ENCODE measurements around the gene ST6GALNAC6. TPM values are rescaled to one million over a fixed set of nuclear protein-coding genes. Genes with fewer than 3 reads are reported as not detected.
A peak's percentile ranks its signal among the peaks of the same experiment; 100 is the strongest.

The ST6GALNAC6 gene
- total RNA-seq, 1 donor from 2014 or later, result 82.0 TPM

DNA sequence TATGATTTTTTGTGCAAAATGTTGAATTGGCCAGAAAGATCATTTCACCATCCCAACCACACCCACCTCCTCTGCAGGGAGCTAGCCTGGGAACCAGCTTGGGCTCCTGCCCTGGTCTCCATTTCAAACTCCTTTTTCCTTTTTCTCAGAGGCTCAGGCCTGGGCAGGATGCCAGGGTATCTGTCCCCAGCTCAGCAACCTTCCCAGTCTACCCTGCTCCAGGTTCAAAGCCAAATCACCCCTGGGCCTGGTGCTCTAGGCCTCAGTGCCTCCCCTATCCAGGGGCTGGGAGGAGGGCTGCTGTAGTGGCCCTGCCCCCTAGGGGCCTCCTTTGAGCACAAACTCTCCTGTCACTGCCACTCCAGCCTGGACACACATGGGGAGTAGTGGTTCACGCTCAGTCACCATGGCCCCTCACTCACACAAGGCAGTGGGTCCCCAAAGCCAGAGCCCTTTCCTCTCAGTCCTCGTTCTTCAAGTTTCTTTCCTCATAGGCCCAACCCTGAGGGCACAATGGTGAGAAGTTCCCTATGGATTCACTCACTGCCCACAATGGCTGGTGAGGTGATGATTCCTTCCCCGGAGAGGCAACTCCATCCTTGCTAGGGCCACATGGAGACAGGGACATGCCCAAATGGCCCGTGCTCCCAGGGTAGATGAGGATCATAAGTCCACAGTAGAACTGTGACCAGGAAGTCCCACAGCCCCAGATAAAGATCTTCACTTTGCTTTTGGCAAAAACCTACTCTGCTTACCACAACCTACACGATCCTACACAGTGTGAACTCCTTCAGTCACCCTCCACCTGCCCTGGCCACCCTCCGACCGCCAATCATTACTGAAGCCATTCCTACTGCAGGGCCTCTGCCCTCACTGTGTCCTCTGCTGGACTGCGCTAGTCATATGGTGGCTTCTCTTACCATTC, 19.0 kb upstream of the ST6GALNAC6 start:
- TF ChIP-seq CTCF (IDR thresholded peaks at IDR 0.05), result no peak
- peaks cover 10% of the 10 kb centered on the region for H3K36me3 ChIP-seq
- peak overlapping the region; percentile 73 for H3K27ac ChIP-seq
- ATAC-seq (no peak), DNase-seq (peak; percentile 58)
- H3K27me3 ChIP-seq (ENCODE audit: low read depth), result no peaks in the 10 kb centered on the region
- intact Hi-C loops (cut with DNase I), result no loop called here
- no peak overlapping the region for H3K4me3 ChIP-seq
- H3K4me1 ChIP-seq, result peaks cover 69% of the 10 kb centered on the region
- no peaks in the 10 kb centered on the region for H3K9me3 ChIP-seq

GRCh38 chr9:127917603-127918002, 18.2 kb upstream of the ST6GALNAC6 start:
- ATAC-seq (no peak), DNase-seq (peak; percentile 60)
- Histone ChIP-seq H3K4me1 (peaks cover 74% of the 10 kb centered on the region), H3K36me3 (peaks cover 17% of the 10 kb centered on the region), H3K27me3 (ENCODE audit: low read depth) (no peaks in the 10 kb centered on the region), H3K9me3 (no peaks in the 10 kb centered on the region), H3K4me3 (peak overlapping the region; percentile 77), H3K27ac (peak overlapping the region; percentile 73)
- TF ChIP-seq CTCF (IDR thresholded peaks at IDR 0.05), result no peak
- intact Hi-C loops (cut with DNase I), result no loop called here

DNA sequence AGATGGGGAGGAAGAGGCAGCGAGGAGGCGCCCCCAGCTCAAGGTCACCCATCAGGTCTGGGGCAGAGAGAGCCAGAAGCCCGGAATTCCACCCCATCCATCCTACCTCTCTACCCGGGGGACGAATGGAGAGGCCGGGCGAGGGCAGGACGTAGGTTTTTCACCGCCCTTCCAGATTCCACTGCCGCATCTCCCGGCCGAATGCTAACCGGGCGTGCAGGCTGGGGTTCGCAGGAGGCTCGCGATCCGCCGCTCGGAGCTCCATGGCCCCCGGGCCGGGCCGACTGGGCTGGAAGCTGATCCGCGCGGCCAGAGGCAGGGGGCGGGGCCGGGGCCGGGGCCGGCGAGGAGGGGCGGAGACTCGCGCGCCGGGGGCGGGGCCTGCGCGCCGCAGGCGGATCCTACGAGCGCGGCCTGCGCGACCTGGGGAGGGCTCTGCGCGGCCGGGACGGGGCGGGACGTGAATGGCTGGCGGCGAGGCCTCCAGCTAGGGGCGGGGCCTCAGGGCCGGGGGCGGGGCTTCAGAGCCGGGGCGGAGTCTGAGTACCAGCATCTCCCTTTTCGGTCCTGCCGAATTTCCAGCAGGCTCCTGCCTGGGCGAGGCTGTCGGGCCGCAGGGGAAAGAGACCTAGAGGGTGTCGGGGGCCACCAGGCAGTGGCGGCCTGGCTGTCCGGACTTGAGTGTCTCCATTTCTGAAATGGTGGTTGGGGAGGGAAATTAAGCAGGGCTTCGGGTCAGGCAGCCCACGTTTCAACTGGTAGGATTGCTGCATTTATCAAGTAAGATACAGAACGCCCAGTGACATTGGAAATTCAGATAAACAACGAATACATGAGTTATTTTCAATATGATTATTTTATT, 17.5 kb upstream of the ST6GALNAC6 start, which contains the start of gene ST6GALNAC4:
ST6GALNAC4 (minus strand) TSS at position 322 of the 862 bp plus-strand sequence. CDS start 622 bp downstream, outside the sequence.
- H3K27me3 ChIP-seq (ENCODE audit: low read depth), result no peaks in the 10 kb centered on the region
- no peaks in the 10 kb centered on the region for H3K9me3 ChIP-seq
- intact Hi-C loops (cut with DNase I), result no loop called here
- peak within 1 kb of the TSS; percentile 77 for H3K4me3 ChIP-seq
- peak; percentile 96 for DNase-seq
- peaks cover 20% of the 10 kb centered on the region for H3K36me3 ChIP-seq
- no peak for TF ChIP-seq CTCF (IDR thresholded peaks at IDR 0.05)
- peaks cover 80% of the 10 kb centered on the region for H3K4me1 ChIP-seq
- ATAC-seq, result peak; percentile 88 to 94
- peak within 1 kb of the TSS; percentile 74 for H3K27ac ChIP-seq

- DNase-seq (peak; percentile 49), ATAC-seq (no peak)
- intact Hi-C loops (cut with DNase I), result no loop called here
Observed at GRCh38 chr9:127915801-127916719, 16.7 kb upstream of the ST6GALNAC6 start.

More at GRCh38 chr9:127915801-127916719, 16.7 kb upstream of the ST6GALNAC6 start:
- H3K9me3 ChIP-seq, result no peaks in the 10 kb centered on the region
- peaks cover 28% of the 10 kb centered on the region for H3K36me3 ChIP-seq
- H3K27ac ChIP-seq, result peak overlapping the region; percentile 74
- TF ChIP-seq CTCF (IDR thresholded peaks at IDR 0.05), result no peak
- H3K4me3 ChIP-seq, result peak overlapping the region; percentile 77
- H3K27me3 ChIP-seq (ENCODE audit: low read depth), result no peaks in the 10 kb centered on the region
- peaks cover 78% of the 10 kb centered on the region for H3K4me1 ChIP-seq

Data from lower lobe of right lung (tissue), 2 donors.